HG03442 (cell line): ENCODE data around the gene NME4.
"Not testable (repeated sequence)": the region's sequence is repeated elsewhere in the genome, so short reads cannot be mapped to it uniquely, and the experiment has no call there.

Experiments used
- ATAC-seq: cut with Tn5 transposase; IDR thresholded peaks from one replicate; pipeline ENCODE4 v1.9.1; 2021; ENCODE audit warnings: mild to moderate bottlenecking, moderate library complexity; ENCODE audit not compliant: unreplicated experiment

Gene NME4

DNA sequence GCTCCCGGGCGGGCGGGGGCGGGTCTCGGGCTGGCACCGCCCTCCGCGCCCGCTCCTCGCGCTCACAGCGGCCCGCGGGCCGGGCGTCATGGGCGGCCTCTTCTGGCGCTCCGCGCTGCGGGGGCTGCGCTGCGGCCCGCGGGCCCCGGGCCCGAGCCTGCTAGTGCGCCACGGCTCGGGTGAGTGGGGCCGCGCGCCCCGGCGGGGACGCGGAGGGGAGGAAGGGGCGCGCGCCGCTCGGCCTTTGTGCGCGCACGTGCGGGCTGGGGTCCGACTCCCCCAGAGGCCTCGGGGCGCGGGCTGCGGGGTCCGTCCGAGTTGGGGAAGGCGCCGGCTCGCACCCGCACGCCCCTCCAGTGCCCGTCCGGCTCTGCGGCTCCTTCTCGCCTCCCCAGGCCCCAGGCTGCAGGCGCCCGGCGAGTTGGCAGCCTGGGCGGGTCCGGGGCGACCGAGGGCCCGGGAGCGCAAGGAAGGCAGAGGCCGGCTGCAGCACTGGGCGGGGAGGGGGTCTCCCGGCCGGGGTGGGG is at the start of gene NME4:
NME4 (plus strand) TSS at position 65 of the 527 bp plus-strand sequence; CDS start at position 89, 24 bp downstream.
- ATAC-seq = no peak

DNA sequence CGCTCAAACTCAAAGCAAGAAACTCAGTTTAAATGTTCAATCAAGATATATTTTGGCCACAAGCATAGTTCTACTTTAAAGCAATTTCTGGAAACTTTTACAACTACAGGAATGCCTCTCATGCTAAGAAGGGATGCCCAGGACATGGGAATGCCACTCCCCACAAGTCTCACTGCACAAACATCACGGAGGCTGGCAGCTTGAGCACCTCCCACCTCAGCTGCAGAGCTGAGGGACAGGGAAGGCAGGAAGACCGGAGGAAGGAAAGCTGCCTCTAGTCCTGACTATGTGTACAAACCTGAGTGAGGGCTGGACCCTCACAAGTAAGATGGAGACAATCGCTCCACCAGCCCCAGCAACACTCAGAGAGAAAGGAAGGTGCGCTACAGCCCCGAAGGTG is 49.8 kb upstream of the NME4 start:
- no peak for ATAC-seq

DNA sequence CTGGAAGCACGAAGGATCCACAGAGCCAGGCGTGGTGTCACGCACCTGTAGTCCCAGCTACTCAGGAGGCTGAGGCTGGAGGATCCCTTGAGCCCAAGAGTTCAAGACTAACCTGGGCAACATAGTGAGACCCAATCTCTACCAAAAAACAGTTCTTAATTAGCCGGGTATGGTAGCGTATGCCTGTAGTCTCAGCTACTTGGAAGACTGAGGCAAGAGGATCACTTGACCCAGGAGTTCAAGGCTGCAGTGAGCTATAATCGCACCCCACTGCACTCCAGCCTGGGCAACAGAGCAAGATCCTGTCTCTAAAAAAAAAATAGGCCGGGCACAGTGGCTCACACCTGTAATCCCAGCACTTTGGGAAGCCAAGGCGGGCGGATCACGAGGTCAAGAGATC is 48.5 kb upstream of the NME4 start:
- not testable (repeated sequence) for ATAC-seq

DNA sequence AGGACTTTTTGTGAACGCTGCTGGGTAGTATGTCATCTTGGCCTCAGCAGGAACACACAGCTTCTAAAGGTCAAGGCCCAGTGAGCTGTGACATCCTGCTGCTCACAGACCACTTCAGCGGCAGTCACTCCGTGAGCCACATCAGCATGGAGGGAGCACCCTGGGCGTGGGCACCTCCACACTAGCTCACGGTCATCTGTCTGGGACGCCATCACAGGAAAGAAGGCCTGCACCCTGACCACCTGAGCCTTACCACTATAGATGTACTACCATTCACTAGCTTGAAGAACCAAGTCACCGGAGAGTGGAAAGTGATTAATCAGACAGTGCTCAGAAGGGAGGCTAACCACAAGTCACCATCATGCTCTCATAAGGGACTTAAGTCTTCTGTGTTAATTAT is 47.8 kb upstream of the NME4 start:
- ATAC-seq = no peak

DNA sequence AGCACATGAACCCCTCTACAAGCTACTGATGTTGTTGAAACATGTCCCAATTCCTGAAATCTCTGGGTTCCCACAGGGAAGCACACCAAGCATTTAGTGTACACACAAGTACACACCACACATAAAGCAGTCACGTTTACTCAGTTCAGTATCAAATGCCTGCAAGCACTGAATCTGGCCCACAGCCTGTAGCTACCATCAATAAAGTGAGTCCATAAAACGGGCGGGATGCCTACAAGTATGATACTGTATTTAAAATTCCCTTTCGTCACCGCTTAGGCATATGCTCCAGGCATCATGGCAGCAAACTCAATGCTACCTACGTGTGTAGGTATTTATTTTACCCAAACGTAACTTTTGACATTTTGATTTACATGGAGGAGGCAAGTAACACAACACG is 46.8 kb upstream of the NME4 start:
- ATAC-seq = no peak

DNA sequence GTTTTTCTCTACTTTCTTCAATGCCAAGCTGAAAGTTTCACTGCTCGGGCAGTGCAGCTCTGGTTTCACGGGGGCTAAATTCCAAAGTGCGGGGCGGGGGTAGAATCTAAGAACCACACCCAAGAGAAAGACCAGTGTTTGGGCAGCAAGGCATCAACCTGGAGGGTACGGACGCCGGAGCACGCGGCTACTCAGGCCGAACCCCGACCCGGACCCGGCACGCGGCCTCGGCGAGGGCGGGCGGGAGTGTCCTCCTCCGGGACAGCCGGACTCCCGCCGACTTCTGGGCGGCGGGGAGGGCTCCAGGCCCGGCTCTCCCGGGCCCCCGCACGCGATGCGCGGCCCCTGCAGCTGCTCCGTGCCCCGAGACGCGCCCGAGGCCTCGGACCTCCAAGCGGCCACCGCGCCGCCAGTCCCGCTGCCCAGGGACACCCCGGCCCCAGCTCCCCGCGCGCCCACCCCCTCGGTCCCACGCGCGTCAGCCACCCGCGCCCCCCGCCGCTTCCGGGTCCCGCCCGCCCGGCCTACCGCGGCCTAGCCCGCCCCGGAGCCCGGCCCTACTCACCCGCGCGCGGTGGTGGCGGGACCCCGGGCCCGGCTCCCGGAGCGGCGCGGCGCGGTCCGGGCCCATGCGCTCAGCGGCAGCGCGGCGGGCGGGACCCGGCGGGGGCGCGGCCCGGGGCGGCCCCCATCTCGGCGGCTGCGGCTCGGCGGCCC is 45.0 kb upstream of the NME4 start:
- ATAC-seq = peak; percentile 21

DNA sequence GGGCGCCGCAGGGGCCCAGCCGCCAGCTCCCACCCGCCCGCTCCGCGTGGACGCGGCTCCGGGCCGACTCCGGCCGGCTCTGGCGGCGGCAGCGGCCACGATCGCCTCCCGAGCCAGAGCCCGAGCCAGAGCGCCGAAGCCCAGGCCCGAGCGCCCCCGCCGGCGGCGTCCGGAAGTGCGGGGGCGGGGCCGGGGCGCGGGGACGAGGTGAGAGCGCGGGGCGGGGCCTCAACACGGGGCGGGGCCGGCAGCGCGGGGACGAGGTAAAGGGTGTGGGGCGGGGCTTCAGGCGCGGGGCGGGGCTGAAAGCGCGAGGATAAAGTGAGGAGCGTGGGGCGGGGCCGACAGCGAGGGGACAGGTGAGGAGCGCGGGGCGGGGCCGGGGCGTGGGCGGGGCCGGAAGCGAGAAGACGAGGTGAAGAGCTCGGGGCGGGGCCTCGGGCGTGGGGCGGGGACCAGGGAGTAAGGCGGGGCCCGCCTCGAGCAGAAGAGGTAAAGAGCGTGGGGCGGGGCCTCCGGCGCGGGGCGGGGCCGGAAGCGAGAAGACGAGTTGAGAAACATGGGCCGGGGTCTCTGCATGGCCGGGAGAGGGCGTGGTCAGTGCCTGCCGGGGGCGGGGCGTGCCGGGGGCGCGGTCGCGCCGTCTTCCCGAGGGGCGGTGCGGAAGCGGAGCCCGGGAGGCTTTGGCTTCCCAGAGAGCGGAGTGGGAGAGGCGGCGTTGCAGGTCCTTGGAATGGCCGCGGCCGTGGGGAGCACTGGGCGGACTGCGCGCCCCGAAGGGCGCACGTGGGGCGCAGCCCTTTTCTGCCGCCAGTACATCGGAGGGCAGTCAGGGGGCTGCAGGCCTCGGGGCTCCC is 44.2 kb upstream of the NME4 start, which contains the start of gene AXIN1:
AXIN1 (minus strand) TSS at position 177 of the 857 bp plus-strand sequence. CDS start 5,698 bp downstream, outside the sequence.
- peak; percentile 45 for ATAC-seq

DNA sequence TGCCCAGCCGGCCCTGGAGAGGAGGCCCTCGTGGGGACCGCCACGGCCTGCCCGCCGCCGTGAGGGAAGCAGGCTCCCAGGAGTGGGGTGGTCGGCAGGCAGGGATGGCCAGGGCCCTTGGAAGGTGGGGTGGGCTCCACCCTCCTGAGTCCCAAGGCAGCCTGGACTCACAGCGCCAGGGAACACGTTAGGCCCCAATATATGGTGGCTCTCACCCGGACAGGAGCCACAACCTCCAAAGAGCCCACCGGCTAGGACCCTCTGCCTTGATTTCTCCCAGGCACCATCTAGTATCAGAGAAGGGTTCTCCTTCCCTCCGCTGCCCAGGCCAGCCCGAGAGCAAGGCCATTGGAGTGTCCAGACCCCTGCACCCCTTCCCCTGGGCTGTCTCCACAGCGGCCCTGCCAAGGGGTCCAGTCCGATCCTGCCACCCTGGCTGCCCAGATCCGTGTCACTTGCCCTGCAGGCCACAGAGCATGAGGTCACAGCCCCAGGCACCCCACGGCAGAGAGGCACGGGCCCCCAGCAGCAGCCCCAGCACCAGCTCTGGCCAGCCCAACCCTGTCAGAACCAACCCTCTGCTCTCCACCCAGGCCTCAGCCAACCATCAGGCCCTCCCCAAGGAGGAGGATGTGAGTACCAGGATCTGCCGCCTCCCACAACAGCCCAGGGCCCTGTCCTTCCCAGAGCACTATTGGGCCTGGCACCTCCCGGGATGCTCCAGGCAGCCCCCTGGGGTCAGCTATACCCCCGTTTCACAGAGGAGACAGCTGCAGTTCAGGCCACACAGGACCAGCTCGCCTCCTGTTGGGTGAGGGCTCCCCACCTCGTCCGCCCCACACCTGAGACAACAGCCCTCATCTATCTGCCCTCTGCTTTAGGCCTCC is 43.4 kb upstream of the NME4 start:
- ATAC-seq = no peak

DNA sequence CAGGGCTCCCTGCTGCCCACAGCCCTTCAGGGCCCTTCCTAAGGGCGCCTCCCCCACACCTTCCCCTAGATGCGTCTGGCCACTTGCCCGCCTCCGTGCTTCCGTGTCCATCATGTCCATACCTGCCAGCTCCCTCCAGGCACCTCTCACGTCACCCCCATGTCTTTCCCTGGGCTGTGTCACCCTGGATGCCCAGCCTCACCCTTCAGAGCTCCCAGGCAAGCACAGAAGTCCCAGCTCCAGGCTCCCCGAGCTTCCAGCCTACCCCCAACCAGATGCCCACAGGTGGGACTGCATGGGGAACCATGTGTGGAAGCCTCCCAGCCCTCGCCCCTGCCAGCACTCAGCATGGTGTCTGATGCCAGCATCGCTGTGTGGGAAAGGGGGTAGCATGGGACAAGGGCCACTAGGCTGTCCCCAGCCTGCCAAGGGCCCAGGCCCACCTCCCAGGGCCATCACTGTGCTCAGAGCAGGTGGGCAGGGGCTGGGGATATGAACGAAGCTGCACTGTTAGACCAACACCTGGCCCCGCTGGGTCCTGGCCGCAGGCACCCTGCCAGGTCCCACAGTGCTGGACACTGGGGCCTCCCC is 42.6 kb upstream of the NME4 start:
- no peak for ATAC-seq

DNA sequence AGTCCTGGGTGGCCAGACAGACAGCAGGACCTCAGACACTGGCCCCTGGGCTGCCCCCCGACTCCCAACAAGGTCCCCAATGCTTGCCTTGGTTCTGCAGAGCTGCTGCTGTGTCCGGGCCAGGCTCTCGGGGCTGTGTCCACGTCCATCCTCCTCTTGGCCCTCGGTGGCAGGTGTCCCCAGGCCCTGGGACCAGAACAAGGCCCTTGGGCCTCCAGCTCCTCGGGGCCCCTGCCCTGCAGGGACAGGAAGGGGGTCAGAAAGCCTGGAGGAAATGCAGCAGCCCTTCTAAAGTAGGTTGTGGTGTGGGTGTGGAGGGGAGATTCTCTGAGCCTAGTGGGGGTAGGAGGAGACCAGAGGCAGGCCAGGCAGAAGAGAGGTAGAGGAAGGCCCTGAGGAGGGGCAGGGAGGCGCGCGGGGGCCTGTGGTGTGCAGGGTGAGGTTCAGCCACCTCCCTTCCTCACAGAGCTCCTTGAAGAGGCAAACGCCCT is 42.0 kb upstream of the NME4 start:
- ATAC-seq = no peak

DNA sequence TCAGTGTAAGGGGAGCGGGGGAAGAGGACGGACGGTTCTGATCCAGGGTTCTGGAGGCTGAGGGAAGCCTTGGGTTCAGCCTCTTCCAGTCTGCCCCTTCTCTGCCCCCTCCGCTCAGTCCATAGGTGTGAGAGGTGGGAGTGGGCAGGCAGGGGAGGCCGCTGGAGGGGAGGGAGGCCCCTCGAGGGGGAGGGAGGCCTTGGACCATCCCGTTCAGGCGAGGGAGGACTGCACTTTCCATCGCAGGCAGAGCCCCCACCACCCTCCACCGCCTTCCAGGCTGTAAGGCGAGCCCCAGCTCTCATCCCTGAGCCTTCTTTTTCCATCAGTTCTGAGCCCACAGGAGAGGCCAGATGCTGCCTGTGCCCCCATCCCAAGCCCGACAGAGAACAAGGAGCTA is 40.3 kb upstream of the NME4 start:
- no peak for ATAC-seq

DNA sequence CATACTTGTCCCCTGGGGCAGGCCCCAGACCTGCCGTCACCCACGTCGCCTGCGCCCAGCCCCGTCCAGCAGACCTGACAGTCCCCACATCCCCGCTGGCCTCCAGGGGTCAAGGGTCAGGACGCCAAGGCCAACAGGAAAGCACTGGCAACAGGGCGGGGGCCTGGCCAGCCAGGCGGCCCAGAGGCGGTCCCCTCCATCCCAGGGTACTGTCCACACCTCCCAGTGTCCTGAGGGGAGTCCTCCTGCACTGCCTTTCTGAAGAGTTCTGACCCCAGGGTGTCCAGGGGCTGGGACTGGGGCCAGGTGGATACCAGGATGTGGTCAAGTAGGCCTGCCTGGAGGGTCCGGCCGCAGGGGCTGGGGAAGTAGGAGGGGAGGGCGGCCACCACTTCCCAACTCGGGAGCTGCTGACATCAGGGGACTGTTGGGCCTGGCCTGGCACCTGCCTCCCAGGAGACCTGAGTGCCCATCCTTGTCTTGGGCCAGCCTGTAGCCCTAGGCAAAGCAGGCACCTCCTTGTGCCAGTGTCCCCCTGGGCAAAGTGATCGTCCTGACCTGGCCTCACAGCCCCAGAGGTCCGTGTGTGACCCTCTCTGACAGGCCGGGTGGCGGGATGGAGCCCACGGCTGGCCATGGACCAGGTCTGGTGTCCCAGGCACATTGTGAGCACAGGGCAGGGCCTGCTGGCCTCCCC is 37.8 kb upstream of the NME4 start:
- no peak for ATAC-seq

DNA sequence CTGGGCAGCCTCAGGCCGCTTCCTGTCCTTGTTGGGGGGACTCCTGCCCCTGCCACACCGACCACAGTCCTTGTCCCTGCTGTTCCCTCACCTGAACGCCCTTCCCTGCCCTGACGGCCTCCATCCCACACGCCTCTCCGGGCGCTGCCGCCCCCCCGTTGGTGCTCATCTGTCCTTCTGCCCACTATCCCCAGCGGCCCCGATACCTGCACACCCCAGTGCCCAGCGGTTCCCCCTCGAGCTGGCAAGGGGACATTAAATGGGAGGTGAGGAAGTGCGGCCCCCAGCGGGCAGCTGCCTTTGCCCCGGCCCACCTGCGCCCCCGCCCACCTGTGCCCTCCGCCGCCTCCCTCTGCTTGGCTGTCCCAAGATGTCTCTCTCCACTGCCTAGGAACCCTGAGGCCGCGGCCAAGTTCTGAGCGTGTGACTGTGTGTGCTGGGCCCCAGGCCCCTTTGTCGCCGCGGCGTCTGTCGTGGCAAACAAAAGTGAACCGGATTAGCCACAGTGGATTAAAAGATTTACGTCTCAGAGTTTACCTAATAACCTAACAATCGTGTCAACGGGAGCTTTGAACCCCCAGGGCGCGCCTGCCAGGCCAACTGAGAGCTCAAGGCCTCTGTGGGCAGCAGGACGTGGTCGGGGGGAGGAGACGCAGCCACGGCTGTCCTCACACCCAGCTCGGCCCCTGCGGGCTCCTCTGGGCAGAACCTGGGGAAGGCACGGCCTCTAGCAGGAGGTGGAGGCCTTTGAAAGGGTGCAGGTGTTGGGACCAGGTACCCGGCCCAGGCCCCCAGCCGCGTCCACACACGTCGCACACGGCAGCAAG is 36.9 kb upstream of the NME4 start:
- ATAC-seq = no peak

DNA sequence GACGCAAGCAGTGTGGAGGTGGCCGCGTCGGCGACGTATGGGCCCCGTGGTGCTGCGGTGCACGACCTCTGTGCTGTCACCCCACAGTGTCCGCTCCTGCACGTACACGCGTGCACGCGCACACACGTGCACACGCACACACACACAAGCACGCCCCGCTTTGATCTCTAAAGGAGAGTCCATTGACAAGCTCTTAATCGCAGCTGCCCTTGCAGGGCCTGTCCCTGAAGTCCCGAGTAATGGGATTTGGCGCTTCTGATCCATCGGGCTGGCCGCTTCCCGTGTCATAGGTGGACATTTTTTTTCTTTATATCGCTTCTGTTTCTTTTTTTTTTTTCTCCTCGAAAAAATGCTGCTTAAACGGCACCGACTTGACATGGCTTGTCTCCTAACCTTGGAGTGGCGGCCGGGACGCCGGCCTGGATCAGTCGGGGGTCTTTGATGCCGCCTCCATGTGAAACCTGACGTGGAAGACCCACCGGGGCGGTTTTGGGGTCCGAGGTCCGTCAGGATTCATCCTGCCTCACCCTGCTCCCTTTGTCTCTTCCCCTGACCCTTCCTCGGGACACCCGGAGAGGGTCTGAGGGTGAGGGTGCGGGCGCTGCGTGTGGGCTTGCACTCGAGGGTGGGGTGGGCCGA is 36.2 kb upstream of the NME4 start:
- ATAC-seq = no peak

DNA sequence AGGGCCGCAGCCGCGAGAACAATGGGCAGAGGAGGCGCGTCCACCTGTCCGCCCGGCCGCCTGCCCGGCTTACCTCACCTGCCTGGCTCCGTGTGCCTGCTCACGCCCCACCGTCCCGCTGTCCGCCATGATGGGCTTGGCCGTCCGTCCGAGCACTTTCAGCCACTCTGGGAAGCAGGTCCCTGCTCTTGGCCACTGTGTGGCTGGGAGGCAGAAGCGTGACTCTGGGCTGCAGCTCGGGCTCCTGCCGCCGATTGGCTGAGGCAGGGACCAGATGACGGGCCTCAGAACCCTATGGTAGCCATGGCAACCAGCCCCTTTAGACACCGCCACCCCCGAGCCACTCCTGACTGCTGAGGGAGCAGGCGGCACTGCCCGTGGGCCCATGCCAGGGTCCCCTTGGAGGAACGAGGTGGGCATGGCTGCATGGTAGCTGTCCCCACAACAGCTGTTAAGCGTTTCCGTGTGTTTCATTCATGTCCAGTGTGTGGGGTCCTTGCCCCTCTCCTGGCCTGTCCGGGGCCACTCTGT is 35.6 kb upstream of the NME4 start:
- no peak for ATAC-seq

DNA sequence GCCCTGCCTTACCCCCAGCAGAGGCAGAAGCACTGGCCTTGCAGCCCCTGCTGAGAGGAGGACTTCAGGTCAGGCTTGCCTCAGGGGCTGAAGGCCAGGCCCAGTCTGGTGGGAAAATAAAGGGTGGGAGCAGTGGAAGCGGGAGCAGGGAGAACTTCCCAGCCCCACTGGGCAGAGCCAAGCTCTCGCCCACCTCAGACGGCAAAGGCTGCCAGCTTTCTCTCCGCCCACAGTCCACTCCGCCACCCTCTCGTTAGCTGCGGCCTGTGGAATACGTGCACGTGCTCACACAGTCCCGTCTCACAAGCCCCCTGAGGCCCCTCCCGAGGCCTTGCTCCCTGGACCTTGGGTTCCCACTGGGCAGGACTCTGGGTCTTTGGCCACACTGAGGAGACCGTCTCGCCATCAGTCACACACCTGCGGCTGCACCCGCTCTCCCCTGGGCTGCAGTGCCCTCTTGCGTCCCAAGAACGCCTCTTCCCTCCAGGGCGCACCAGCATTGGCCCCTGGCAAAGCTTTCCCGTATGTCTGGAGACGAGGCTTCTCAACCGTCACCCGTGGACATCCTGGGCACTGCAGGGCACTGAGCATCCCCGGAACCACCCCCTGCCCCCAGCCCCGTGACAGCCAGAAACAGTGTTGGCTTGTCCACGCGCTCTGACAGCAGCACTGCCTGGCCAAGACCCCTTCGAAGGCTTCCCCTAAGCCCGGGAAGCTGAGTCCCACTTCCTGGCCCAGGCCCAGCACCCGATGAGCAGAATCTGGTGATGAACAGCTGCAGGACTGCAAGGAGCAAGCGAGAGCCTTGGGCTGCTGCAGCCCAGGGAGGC is 34.9 kb upstream of the NME4 start:
- no peak for ATAC-seq

DNA sequence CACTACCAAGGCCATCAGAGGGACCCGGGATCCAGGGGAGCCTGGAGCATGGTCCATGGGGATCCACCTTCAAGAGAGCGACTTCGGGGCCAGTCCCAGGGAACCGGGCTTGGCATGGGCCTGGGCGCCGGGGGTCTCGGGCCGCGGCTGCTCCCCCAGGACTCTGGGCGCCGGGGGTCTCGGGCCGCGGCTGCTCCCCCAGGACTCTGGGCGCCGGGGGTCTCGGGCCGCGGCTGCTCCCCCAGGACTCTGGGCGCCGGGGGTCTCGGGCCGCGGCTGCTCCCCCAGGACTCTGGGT is 34.3 kb upstream of the NME4 start:
- ATAC-seq = not testable (repeated sequence)
